CD4-positive, alpha-beta T cell (primary cell): ENCODE measurements around the gene LILRB1. TPM values are rescaled to one million over a fixed set of nuclear protein-coding genes. Genes with fewer than 3 reads are reported as not detected.

Experiments
- microRNA-seq: library from miRNA; unstranded; fragments of <30 nt; microRNA quantifications from one replicate; pipeline ENCODE4 v1.2.0, GENCODE V29; 2021; ENCODE audit warnings: borderline microRNAs expressed, borderline replicate concordance
- total RNA-seq, 174 experiments: library from RNA in 2 of 174; stranded (reverse) in 2 of 174; gene quantifications; one replicate each; pipeline ENCODE4 v1.2.3 and lab custom pipeline; 2021 to 2026

The LILRB1 gene
- total RNA-seq, 2 experiments from 2014 or later, result 0.22 to 0.38 TPM

Small RNA genes lying within 50 kb of the gene (microRNA-seq; reads per million reads assigned to microRNA genes)
- gene MIR8061, result not detected

Other genes with a start within 250 kb of the LILRB1 start
- not detected for gene TTYH1, start 215.0 kb upstream of the LILRB1 start, total RNA-seq
- 100 to 1,000 TPM; 610 to 639 TPM for gene LENG8, start 181.3 kb upstream of the LILRB1 start, total RNA-seq
- 1 to 10 TPM; 2.8 to 2.9 TPM for gene LENG9, start 166.7 kb upstream of the LILRB1 start, total RNA-seq
- gene CDC42EP5, start 157.2 kb upstream of the LILRB1 start, total RNA-seq, result not detected
- 1 to 10 TPM in 1 of 2 experiments, not detected in 1; 1.2 TPM for gene LAIR2, start 127.7 kb upstream of the LILRB1 start, total RNA-seq
- under 1 TPM; 0.78 to 0.91 TPM for gene LILRA2, start 56.7 kb upstream of the LILRB1 start, total RNA-seq
- gene LILRA1, start 36.9 kb upstream of the LILRB1 start, total RNA-seq, result under 1 TPM; 0.27 to 0.36 TPM
- under 1 TPM; 0.22 to 0.60 TPM for gene LILRB4, start 32.5 kb downstream of the LILRB1 start, total RNA-seq
- gene KIR3DL3, start 94.0 kb downstream of the LILRB1 start, total RNA-seq, result not detected
- gene KIR2DL3, start 108.0 kb downstream of the LILRB1 start, total RNA-seq, result not detected
- not detected for gene KIR2DL1, start 139.3 kb downstream of the LILRB1 start, total RNA-seq
- not detected for gene KIR2DL4, start 173.1 kb downstream of the LILRB1 start, total RNA-seq
- not detected for gene KIR3DL1, start 186.0 kb downstream of the LILRB1 start, total RNA-seq
- gene KIR2DS4, start 202.2 kb downstream of the LILRB1 start, total RNA-seq, result under 1 TPM; 0.14 to 0.27 TPM
- gene KIR3DL2, start 220.0 kb downstream of the LILRB1 start, total RNA-seq, result 1 to 10 TPM; 1.4 to 1.6 TPM
- 1 to 10 TPM in 1 of 2 experiments, under 1 TPM in 1; 0.96 to 1.4 TPM for gene FCAR, start 243.8 kb downstream of the LILRB1 start, total RNA-seq